HepG2 (cell line): ENCODE measurements around the gene COL4A6. TPM values are rescaled to one million over a fixed set of nuclear protein-coding genes. Genes with fewer than 3 reads are reported as not detected.

ENCODE experiments used
- ATAC-seq: fragments of 200-7000 bp; cut with Tn5 transposase; 3 replicates; pipeline ENCODE4 v1.9.1; 2020; ENCODE audit warnings: mild to moderate bottlenecking, moderate library complexity
- BruUV-seq: library from RNA; stranded (reverse); fragments of 400-500 nt; replicated peaks from 2 replicates; lab custom pipeline; 2021; lab: Mats Ljungman, UMichigan
- CTCF ChIA-PET: fragments of 300-600 bp; formaldehyde crosslinking; extraction: SDS; loops from one replicate; lab custom pipeline; 2021; ENCODE audit warnings: low total read pairs, inconsistent platforms, low intra/inter-chr PET ratio; lab: Yijun Ruan, JAX
- POLR2A ChIA-PET: fragments of 350-600 bp; sonication (Branson Sonifier 250); formaldehyde crosslinking; loops from one replicate; lab custom pipeline; 2020; ENCODE audit warnings: antibody characterized with exemption, inconsistent platforms; lab: Yijun Ruan, JAX
- DNase-seq: peaks from one replicate; pipeline ENCODE4 v3.0.0-alpha.2; 2015; ENCODE audit warnings: low spot score
- FAIRE-seq: peaks from 3 replicates; lab custom pipeline; 2011; peaks lifted over from hg19 to GRCh38; lab: Jason Lieb, UNC
- H2AFZ ChIP-seq: one replicate; pipeline ENCODE4 v1.6.1; 2011; ENCODE audit warnings: low read length, inconsistent platforms
- H3K27ac ChIP-seq: fragments of 300-600 bp; 3 replicates; pipeline ENCODE4 v1.8.0; 2011; ENCODE audit warnings: mixed run types, mild to moderate bottlenecking, mixed read lengths, low read length, inconsistent platforms; ENCODE audit not compliant: insufficient read depth; ENCODE audit errors: extremely low read length
- H3K27me3 ChIP-seq, 2 experiments: fragments of 200-600 bp in 1 of 2; 2 replicates in 1 of 2; 3 replicates in 1 of 2; pipeline versions ENCODE4 v1.6.0 to v1.8.0; 2011; ENCODE audit warnings: low read length in 2 of 2, mild to moderate bottlenecking in 2 of 2, moderate library complexity in 2 of 2, inconsistent platforms in 1 of 2; ENCODE audit not compliant: insufficient read depth in 2 of 2, control insufficient read depth in 1 of 2
- H3K36me3 ChIP-seq, 2 experiments: fragments of 200-600 bp in 1 of 2; replicated peaks in 1 of 2; 2 replicates in 1 of 2; 3 replicates in 1 of 2; pipeline versions ENCODE4 v1.5.1 to v1.8.0; 2011; ENCODE audit warnings: low read length in 2 of 2, inconsistent platforms in 1 of 2; ENCODE audit not compliant: insufficient read depth in 2 of 2, control insufficient read depth in 1 of 2
- H3K4me1 ChIP-seq: 2 replicates; pipeline ENCODE4 v1.5.1; 2012; ENCODE audit warnings: low read length, inconsistent platforms; ENCODE audit not compliant: insufficient read depth
- H3K4me2 ChIP-seq: 2 replicates; pipeline ENCODE4 v1.6.0; 2011; ENCODE audit warnings: low read depth, low read length, inconsistent platforms
- H3K4me3 ChIP-seq, 3 experiments: fragments of 200-600 bp in 1 of 3; sonication (generic), shearing (Covaris generic) in 1 of 3; replicated peaks in 1 of 3; 2 replicates each; pipeline ENCODE4 v1.5.1; 2011 to 2016; ENCODE audit warnings: low read length in 3 of 3, inconsistent platforms in 2 of 3, low read depth in 2 of 3, mild to moderate bottlenecking in 2 of 3, control low read depth in 1 of 3, mixed read lengths in 1 of 3; ENCODE audit not compliant: insufficient read depth in 1 of 3
- H3K79me2 ChIP-seq: one replicate; pipeline ENCODE4 v1.6.1; 2011; ENCODE audit warnings: low read length, inconsistent platforms; ENCODE audit not compliant: insufficient read depth
- H3K9ac ChIP-seq: 2 replicates; pipeline ENCODE4 v1.6.0; 2011; ENCODE audit warnings: mild to moderate bottlenecking, low read depth, low read length, inconsistent platforms; ENCODE audit not compliant: insufficient read depth
- H3K9me3 ChIP-seq: 2 replicates; pipeline ENCODE4 v1.5.1; 2012; ENCODE audit warnings: mild to moderate bottlenecking, low read length
- H4K20me1 ChIP-seq: 2 replicates; pipeline ENCODE4 v1.6.0; 2011; ENCODE audit warnings: inconsistent platforms, mild to moderate bottlenecking, low read length, moderate library complexity; ENCODE audit not compliant: insufficient read depth
- ADNP ChIP-seq: sonication (generic); formaldehyde crosslinking; IDR thresholded peaks from 2 replicates; pipeline ENCODE4 v1.4.0; 2020; ENCODE audit warnings: missing genetic modification reagents
- ATM ChIP-seq: fragments of 450-650 bp; IDR thresholded peaks from 2 replicates; pipeline ENCODE4 v1.7.1; 2017; ENCODE audit warnings: mild to moderate bottlenecking, borderline replicate concordance
- PRMT3 ChIP-seq: sonication (generic); formaldehyde crosslinking; IDR thresholded peaks from 2 replicates; pipeline ENCODE4 v1.8.1; 2022; ENCODE audit warnings: low read depth, mild to moderate bottlenecking, moderate library complexity, missing genetic modification reagents, borderline replicate concordance
- RAD51 ChIP-seq: fragments of 450-650 bp; IDR thresholded peaks from 2 replicates; pipeline ENCODE4 v1.6.1; 2016; ENCODE audit warnings: borderline replicate concordance
- THAP9 ChIP-seq: sonication (generic); formaldehyde crosslinking; IDR thresholded peaks from 2 replicates; pipeline ENCODE4; 2020; ENCODE audit warnings: missing genetic modification reagents, mild to moderate bottlenecking, borderline replicate concordance
- ZFYVE20 ChIP-seq: sonication (generic); formaldehyde crosslinking; IDR thresholded peaks from 2 replicates; pipeline ENCODE4 v1.8.0; 2023; ENCODE audit warnings: low read depth, mild to moderate bottlenecking, moderate library complexity, missing genetic modification reagents, borderline replicate concordance
- ZNF101 ChIP-seq: sonication (generic); formaldehyde crosslinking; IDR thresholded peaks from 2 replicates; pipeline ENCODE4 v1.4.0; 2020; ENCODE audit warnings: mild to moderate bottlenecking, low read depth, missing genetic modification reagents, borderline replicate concordance
- ZNF274 ChIP-seq: sonication (generic); formaldehyde crosslinking; IDR thresholded peaks from 2 replicates; pipeline ENCODE4 v1.5.1; 2020; ENCODE audit warnings: mild to moderate bottlenecking, missing genetic modification reagents
- ZNF552 ChIP-seq: sonication (generic); formaldehyde crosslinking; IDR thresholded peaks from 2 replicates; pipeline ENCODE4 v1.9.0; 2022; ENCODE audit warnings: missing genetic modification reagents, mild to moderate bottlenecking, borderline replicate concordance
- ZNF558 ChIP-seq: sonication (generic); formaldehyde crosslinking; IDR thresholded peaks from 2 replicates; pipeline ENCODE4 v1.9.0; 2022; ENCODE audit warnings: mild to moderate bottlenecking, missing genetic modification reagents, borderline replicate concordance
- ZNF563 ChIP-seq: sonication (generic); formaldehyde crosslinking; IDR thresholded peaks from 2 replicates; pipeline ENCODE4 v1.8.0; 2022; ENCODE audit warnings: mild to moderate bottlenecking, moderate library complexity, missing genetic modification reagents
- ZNF574 ChIP-seq: sonication (generic); formaldehyde crosslinking; IDR thresholded peaks from 2 replicates; pipeline ENCODE4 v1.4.0; 2020; ENCODE audit warnings: missing genetic modification reagents
- ZNF660 ChIP-seq: sonication (generic); formaldehyde crosslinking; IDR thresholded peaks from 2 replicates; pipeline ENCODE4 v1.5.1; 2020; ENCODE audit warnings: mild to moderate bottlenecking, low read depth, missing genetic modification reagents, borderline replicate concordance
- ZSCAN22 ChIP-seq: sonication (generic); formaldehyde crosslinking; IDR thresholded peaks from 2 replicates; pipeline ENCODE4 v1.4.0; 2020; ENCODE audit warnings: mild to moderate bottlenecking, missing genetic modification reagents
- WGBS: methylation state at CpG from one replicate; pipeline ENCODE4 v1.1.6; 2017; ENCODE audit warnings: low lambda C conversion rate; 5-methylcytosine and 5-hydroxymethylcytosine counted together
- in situ Hi-C: cut with HindIII; loops from 2 replicates; pipeline ENCODE4 v1.10.0; 2017; ENCODE audit warnings: low pct_unique_long_range_greater_than_20kb; ENCODE audit not compliant: extremely low pct_ligation_motif_present
- intact Hi-C: fragments of 100-400 bp; cut with micrococcal nuclease; formaldehyde crosslinking; loops from one replicate; pipeline ENCODE4 v1.10.0; 2022; ENCODE audit not compliant: unreplicated experiment
- polyA plus RNA-seq, 8 experiments: library from polyadenylated mRNA; depleted of rRNA in 3 of 8; stranded (reverse) in 7 of 8; unstranded in 1 of 8; fragments of >200 nt; fragmentation: Illumina TruSeq in 4 of 8; extraction: Trizol in 4 of 8; gene quantifications; 2 replicates each; pipeline versions ENCODE4 v1.2.1 to v1.2.3, GENCODE V29; 2011 to 2016; ENCODE audit warnings: low read depth in 4 of 8, missing spikeins in 1 of 8, mixed read lengths in 1 of 8; ENCODE audit not compliant: insufficient read depth in 1 of 8
- total RNA-seq, 5 experiments: library from RNA; depleted of rRNA; stranded (reverse); fragments of >200 nt; fragmentation: Illumina TruSeq; extraction: Trizol; gene quantifications; 2 replicates each; pipeline ENCODE4 v1.2.3, GENCODE V29; 2016; ENCODE audit warnings: low read depth in 1 of 5
- TF ChIP-seq, protein P1 (sequence below), 2 experiments: sonication (generic) in 1 of 2; formaldehyde crosslinking in 1 of 2; IDR thresholded peaks; 2 replicates each; pipeline versions ENCODE4 v1.4.0 to v1.6.1; 2018 to 2020; ENCODE audit warnings: missing genetic modification reagents in 2 of 2, borderline replicate concordance in 1 of 2, low read depth in 1 of 2, mild to moderate bottlenecking in 1 of 2, missing biosample characterization in 1 of 2

Gene COL4A6
- total and polyA plus RNA-seq, 2 of the 13 experiments (the other 11 are each of a cell fraction or from before 2014, with no cell fraction given), result 4.5 to 8.2 TPM

- FAIRE-seq (no peak), ATAC-seq (no peak), DNase-seq (no peak)
- Histone ChIP-seq H3K4me1 (no peaks in the 10 kb centered on the region), H3K9me3 (no peaks in the 10 kb centered on the region), H4K20me1 (no peaks in the 10 kb centered on the region), H3K36me3 (no peaks in the 10 kb centered on the region), H3K79me2 (no peaks in the 10 kb centered on the region), H2AFZ (no peak overlapping the region), H3K4me3 (no peak overlapping the region), H3K9ac (no peak overlapping the region), H3K27me3 (no peaks in the 10 kb centered on the region), H3K4me2 (no peak overlapping the region), H3K27ac (no peak overlapping the region)
- TF ChIP-seq RAD51, result no peak
- no peak for TF ChIP-seq PRMT3 (CRISPR knock-in tag)
- TF ChIP-seq ZNF552 (CRISPR knock-in tag), result no peak
- no peak for TF ChIP-seq ZNF101 (CRISPR knock-in tag)
- TF ChIP-seq ZNF274 (CRISPR knock-in tag), result no peak
- TF ChIP-seq ZNF574 (CRISPR knock-in tag), result no peak
- no peak for TF ChIP-seq ZNF558 (CRISPR knock-in tag)
- TF ChIP-seq ZNF563 (CRISPR knock-in tag), result no peak
- TF ChIP-seq, protein P1, sequence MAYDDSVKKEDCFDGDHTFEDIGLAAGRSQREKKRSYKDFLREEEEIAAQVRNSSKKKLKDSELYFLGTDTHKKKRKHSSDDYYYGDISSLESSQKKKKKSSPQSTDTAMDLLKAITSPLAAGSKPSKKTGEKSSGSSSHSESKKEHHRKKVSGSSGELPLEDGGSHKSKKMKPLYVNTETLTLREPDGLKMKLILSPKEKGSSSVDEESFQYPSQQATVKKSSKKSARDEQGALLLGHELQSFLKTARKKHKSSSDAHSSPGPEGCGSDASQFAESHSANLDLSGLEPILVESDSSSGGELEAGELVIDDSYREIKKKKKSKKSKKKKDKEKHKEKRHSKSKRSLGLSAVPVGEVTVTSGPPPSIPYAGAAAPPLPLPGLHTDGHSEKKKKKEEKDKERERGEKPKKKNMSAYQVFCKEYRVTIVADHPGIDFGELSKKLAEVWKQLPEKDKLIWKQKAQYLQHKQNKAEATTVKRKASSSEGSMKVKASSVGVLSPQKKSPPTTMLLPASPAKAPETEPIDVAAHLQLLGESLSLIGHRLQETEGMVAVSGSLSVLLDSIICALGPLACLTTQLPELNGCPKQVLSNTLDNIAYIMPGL (CRISPR knock-in tag; IDR thresholded peaks at IDR 0.05; ENCODE audit: borderline replicate concordance in 1 of 2, low read depth in 1 of 2), result no peak
- no peak for TF ChIP-seq ATM
- no peak for TF ChIP-seq ADNP
- no peak for TF ChIP-seq THAP9
- no peak for TF ChIP-seq ZFYVE20 (CRISPR knock-in tag)
- TF ChIP-seq ZSCAN22 (CRISPR knock-in tag), result no peak
- TF ChIP-seq ZNF660 (CRISPR knock-in tag), result no peak
- ChIA-PET POLR2A (no interaction called here), CTCF (interaction anchor here (0.8 to 1.8 kb wide), 3 partner anchors 25 to 313 kb away, joined by 3 to 14 read pairs (median 4); no protein-coding TSS in a partner anchor)
- no TSS peak for BruUV-seq
- in situ Hi-C loops (loop anchor here (5.0 to 10.0 kb wide), 2 partner anchors 78 to 311 kb away; no protein-coding TSS in a partner anchor), intact Hi-C loops (loop anchor here (1.0 kb wide), 2 partner anchors 80 to 314 kb away; no protein-coding TSS in a partner anchor)
- WGBS, result 100% methylated on average over 2 of the region's 2 CpGs
Observed at GRCh38 chrX:108224218-108224617, 214.0 kb downstream of the COL4A6 start.
